Uterus (tissue), 4 donors: ENCODE measurements around the gene RALGPS1. TPM values are rescaled to one million over a fixed set of nuclear protein-coding genes. Genes with fewer than 3 reads are reported as not detected.

ENCODE experiments used
- DNase-seq, 2 donors: peaks; one replicate each; pipeline ENCODE4 v3.0.0-alpha.2; 2019 to 2020
- H3K27ac ChIP-seq, 2 donors: fragments of 200-600 bp; sonication (generic); 1 replicate in 1 of 2; 2 replicates in 1 of 2; pipeline ENCODE4 v1.5.1; 2016 to 2018
- H3K27me3 ChIP-seq, 2 donors: fragments of 200-600 bp; sonication (generic); one replicate each; pipeline ENCODE4 v1.5.1; 2018 to 2019; ENCODE audit warnings: control low read depth in 1 of 2
- H3K36me3 ChIP-seq, 2 donors: fragments of 200-600 bp; sonication (generic); one replicate each; pipeline ENCODE4 v1.5.1; 2019; ENCODE audit warnings: control low read depth in 1 of 2
- H3K4me1 ChIP-seq, 2 donors: fragments of 200-600 bp; sonication (generic); one replicate each; pipeline ENCODE4 v1.5.1; 2018 to 2019; ENCODE audit warnings: control low read depth in 1 of 2
- H3K4me3 ChIP-seq, 2 donors: fragments of 200-600 bp; sonication (generic); 1 replicate in 1 of 2; 2 replicates in 1 of 2; pipeline ENCODE4 v1.5.1; 2018 to 2019; ENCODE audit warnings: mild to moderate bottlenecking in 1 of 2
- H3K9me3 ChIP-seq, 2 donors: fragments of 200-600 bp; sonication (generic); one replicate each; pipeline ENCODE4 v1.5.1; 2019; ENCODE audit warnings: control low read depth in 1 of 2
- POLR2A ChIP-seq, 2 donors: fragments of 450-650 bp; IDR thresholded peaks; one replicate each; pipeline ENCODE4 v1.6.1; 2016; ENCODE audit warnings: antibody characterized with exemption in 2 of 2, mild to moderate bottlenecking in 1 of 2, moderate library complexity in 1 of 2
- intact Hi-C: fragments of 100-400 bp; cut with DNase I; formaldehyde crosslinking; loops from one replicate; pipeline ENCODE4 v1.15.1; 2023; ENCODE audit warnings: low total_unique reads
- total RNA-seq, 4 donors: library from RNA; depleted of rRNA in 3 of 4; stranded (reverse); fragments of >200 nt in 3 of 4; gene quantifications; one replicate each; pipeline versions ENCODE4 v1.1.0 to v1.2.4, GENCODE V29; 2014 to 2023
- TF ChIP-seq, protein P1 (sequence below), 4 experiments: fragments of 200-600 bp in 2 of 4; fragments of 450-650 bp in 2 of 4; sonication (generic) in 2 of 4; IDR thresholded peaks; one replicate each; pipeline ENCODE4 v1.5.1; 2016 to 2019; ENCODE audit warnings: antibody characterized with exemption in 4 of 4, mild to moderate bottlenecking in 2 of 4, moderate library complexity in 1 of 4
- donor health status: DM: yes; HTN: yes; CAD: no.

The RALGPS1 gene
- total RNA-seq, 4 donors from 2014 or later = 8.5 to 16.7 (median 14.5) TPM

DNA sequence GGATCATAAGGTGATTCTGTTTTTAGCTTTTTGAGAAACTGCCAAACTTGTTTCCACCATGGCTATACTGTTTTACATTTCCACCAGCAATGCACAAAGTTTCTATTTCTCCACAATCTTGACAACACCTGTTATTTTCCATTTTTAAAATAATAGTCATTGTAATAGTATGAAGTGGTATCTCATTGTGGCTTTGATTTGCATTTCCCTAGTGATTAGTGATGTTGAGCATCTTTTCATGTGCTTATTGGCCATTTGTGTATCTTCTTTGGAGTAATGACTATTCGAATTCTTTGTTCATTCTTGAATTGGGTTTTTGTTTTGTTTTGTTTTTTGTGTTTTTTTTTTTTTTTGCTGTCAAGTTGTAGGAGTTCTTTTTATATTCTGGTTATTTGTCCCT lies 354.9 kb downstream of the RALGPS1 start:
- Histone ChIP-seq H3K9me3 (no peaks in the 10 kb centered on the region), H3K4me1 (no peaks in the 10 kb centered on the region), H3K27me3 (no peaks in the 10 kb centered on the region), H3K27ac (no peak overlapping the region), H3K36me3 (no peaks in the 10 kb centered on the region), H3K4me3 (no peak overlapping the region)
- no peak for DNase-seq
- no peak for TF ChIP-seq POLR2A (IDR thresholded peaks at IDR 0.05)
- TF ChIP-seq, protein P1, sequence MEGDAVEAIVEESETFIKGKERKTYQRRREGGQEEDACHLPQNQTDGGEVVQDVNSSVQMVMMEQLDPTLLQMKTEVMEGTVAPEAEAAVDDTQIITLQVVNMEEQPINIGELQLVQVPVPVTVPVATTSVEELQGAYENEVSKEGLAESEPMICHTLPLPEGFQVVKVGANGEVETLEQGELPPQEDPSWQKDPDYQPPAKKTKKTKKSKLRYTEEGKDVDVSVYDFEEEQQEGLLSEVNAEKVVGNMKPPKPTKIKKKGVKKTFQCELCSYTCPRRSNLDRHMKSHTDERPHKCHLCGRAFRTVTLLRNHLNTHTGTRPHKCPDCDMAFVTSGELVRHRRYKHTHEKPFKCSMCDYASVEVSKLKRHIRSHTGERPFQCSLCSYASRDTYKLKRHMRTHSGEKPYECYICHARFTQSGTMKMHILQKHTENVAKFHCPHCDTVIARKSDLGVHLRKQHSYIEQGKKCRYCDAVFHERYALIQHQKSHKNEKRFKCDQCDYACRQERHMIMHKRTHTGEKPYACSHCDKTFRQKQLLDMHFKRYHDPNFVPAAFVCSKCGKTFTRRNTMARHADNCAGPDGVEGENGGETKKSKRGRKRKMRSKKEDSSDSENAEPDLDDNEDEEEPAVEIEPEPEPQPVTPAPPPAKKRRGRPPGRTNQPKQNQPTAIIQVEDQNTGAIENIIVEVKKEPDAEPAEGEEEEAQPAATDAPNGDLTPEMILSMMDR (IDR thresholded peaks at IDR 0.05) = no peak
- intact Hi-C loops = no loop called here

Other genes starting within 250 kb of the RALGPS1 start
- gene ZBTB43, start 109.7 kb upstream of the RALGPS1 start, total RNA-seq = 10 to 100 TPM in 2 of 4 donors, 1 to 10 TPM in 2; 3.5 to 22.2 (median 11.0) TPM
- 10 to 100 TPM in 3 of 4 donors, 1 to 10 TPM in 1; 1.8 to 30.3 (median 13.5) TPM for gene ZBTB34, start 54.1 kb upstream of the RALGPS1 start, total RNA-seq
- gene ANGPTL2, start 207.9 kb downstream of the RALGPS1 start, total RNA-seq = 10 to 100 TPM; 10.2 to 65.3 (median 32.0) TPM